Neural progenitor cell (in vitro differentiated cells): ENCODE results near the gene ALDH1B1. TPM values are rescaled to one million over a fixed set of nuclear protein-coding genes. Genes with fewer than 3 reads are reported as not detected.

ENCODE experiments used
- DNase-seq: peaks from one replicate; pipeline ENCODE4 v3.0.0-alpha.2; 2016; ENCODE audit warnings: low spot score
- H2AFZ ChIP-seq: fragments of 200-600 bp; sonication (generic); replicated peaks from 2 replicates; pipeline ENCODE4 v1.6.1; 2016; ENCODE audit warnings: antibody characterized with exemption
- H3F3A ChIP-seq: fragments of 200-600 bp; sonication (generic); 2 replicates; pipeline ENCODE4 v1.6.1; 2016; ENCODE audit warnings: antibody characterized with exemption, low read depth
- H3K27ac ChIP-seq: fragments of 200-600 bp; sonication (generic); 2 replicates; pipeline ENCODE4 v1.5.1; 2016; ENCODE audit warnings: mild to moderate bottlenecking
- H3K27me3 ChIP-seq: fragments of 200-600 bp; sonication (generic); 2 replicates; pipeline ENCODE4 v1.6.1; 2016; ENCODE audit warnings: mild to moderate bottlenecking, moderate library complexity
- H3K36me3 ChIP-seq: fragments of 200-600 bp; sonication (generic); 2 replicates; pipeline ENCODE4 v1.5.1; 2016
- H3K4me1 ChIP-seq: fragments of 200-600 bp; sonication (generic); 2 replicates; pipeline ENCODE4 v1.6.1; 2016; ENCODE audit warnings: mixed run types
- H3K4me2 ChIP-seq: fragments of 200-600 bp; sonication (generic); 2 replicates; pipeline ENCODE4 v1.6.1; 2016
- H3K4me3 ChIP-seq: fragments of 200-600 bp; sonication (generic); 2 replicates; pipeline ENCODE4 v1.5.1; 2016
- H3K79me2 ChIP-seq: fragments of 200-600 bp; sonication (generic); 2 replicates; pipeline ENCODE4 v1.6.1; 2016; ENCODE audit warnings: low read depth
- H3K9ac ChIP-seq: fragments of 200-600 bp; sonication (generic); 2 replicates; pipeline ENCODE4 v1.6.1; 2016
- H3K9me3 ChIP-seq: fragments of 200-600 bp; sonication (generic); 2 replicates; pipeline ENCODE4 v1.5.1; 2016; ENCODE audit warnings: low read depth
- H4K20me1 ChIP-seq: fragments of 200-600 bp; sonication (generic); 2 replicates; pipeline ENCODE4 v1.6.1; 2016; ENCODE audit warnings: low read depth
- H3K27ac Mint-ChIP-seq: 3 replicates; pipeline ENCODE4 v1.8.0; 2021; ENCODE audit warnings: mixed read lengths
- H3K27me3 Mint-ChIP-seq: 2 replicates; pipeline ENCODE4 v1.8.0; 2022; ENCODE audit warnings: low read depth, mild to moderate bottlenecking, inconsistent platforms, moderate library complexity, mixed read lengths; ENCODE audit not compliant: insufficient read depth
- H3K36me3 Mint-ChIP-seq: 3 replicates; pipeline ENCODE4 v1.8.0; 2021; ENCODE audit warnings: mixed read lengths
- H3K4me1 Mint-ChIP-seq: 3 replicates; pipeline ENCODE4 v1.8.0; 2021; ENCODE audit warnings: mixed read lengths
- H3K4me3 Mint-ChIP-seq: 3 replicates; pipeline ENCODE4 v1.8.0; 2021; ENCODE audit warnings: mild to moderate bottlenecking, moderate library complexity, mixed read lengths
- H3K9me3 Mint-ChIP-seq: 3 replicates; pipeline ENCODE4 v1.8.0; 2020; ENCODE audit warnings: mixed read lengths
- CTCF ChIP-seq: fragments of 200-600 bp; sonication (generic); IDR thresholded peaks from 2 replicates; pipeline ENCODE4 v1.5.1; 2017; ENCODE audit warnings: antibody characterized with exemption, mild to moderate bottlenecking
- EZH2 ChIP-seq: fragments of 200-600 bp; sonication (generic); IDR thresholded peaks from 2 replicates; pipeline ENCODE4 v1.6.1; 2017; ENCODE audit warnings: antibody characterized with exemption, mild to moderate bottlenecking, moderate library complexity
- EZH2phosphoT487 ChIP-seq: fragments of 200-600 bp; sonication (generic); IDR thresholded peaks from 2 replicates; pipeline ENCODE4 v1.6.1; 2017; ENCODE audit warnings: antibody characterized with exemption
- total RNA-seq: library from RNA; depleted of rRNA; stranded (reverse); fragments of >200 nt; gene quantifications from 2 replicates; pipeline ENCODE4 v1.2.3, GENCODE V29; 2015; ENCODE audit warnings: low replicate concordance

The ALDH1B1 gene
- 32.9 and 44.0 TPM in 2 replicates for total RNA-seq

DNA sequence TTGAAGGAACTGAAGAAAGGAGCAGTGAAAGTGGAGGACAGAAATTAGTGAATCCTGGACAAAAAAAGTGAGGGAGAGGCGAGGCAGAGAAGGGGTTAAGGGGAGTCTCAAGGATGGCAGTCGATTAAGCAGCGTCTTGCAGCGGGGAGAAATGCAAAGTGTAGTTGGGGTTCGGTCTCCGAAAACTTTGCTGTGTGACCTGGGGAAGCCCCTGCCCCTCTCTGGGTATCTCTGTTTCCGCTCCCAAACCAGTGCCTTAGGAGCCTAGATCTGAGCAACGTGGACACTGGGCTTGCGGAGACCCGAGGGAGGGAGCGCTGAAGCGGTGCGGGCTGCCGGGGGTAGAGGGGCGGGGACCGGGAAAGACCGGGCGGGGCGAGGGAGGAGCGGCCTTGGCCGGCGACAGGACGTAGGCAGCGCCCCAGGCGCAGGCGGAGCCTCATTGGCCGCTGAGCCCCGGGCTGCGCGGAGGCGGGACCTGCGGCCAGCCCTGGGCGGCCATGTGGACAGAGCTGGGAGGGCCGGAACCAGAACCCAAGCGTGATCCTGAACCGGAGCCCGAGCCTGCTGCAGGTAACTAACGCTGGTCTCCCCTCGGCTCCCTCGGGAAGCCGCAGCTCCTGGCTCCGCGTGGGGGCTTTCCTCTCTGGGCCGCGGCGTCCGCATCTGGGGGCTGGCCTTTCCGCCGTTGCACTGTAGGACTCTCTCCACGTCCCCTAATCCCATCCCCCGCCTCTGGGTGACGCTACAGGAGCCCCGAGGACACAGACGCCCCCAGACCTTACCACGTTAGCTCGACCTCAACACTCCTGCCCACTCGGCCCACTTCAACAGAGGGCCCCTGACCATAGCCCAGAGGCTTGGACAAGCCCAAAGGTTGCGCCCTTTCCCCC lies at the start of gene ALDH1B1:
TSS of gene ALDH1B1 (plus strand) at position 468 of the 893 bp plus-strand sequence. CDS start 3,047 bp downstream, outside the sequence.
- Histone ChIP-seq H3K79me2 (peaks cover 41% of the 10 kb centered on the region), H3K27ac (no peak within 1 kb of the TSS), H3K9me3 (no peaks in the 10 kb centered on the region), H2AFZ (peak within 1 kb of the TSS; percentile 84), H3K27me3 (peaks cover 8% of the 10 kb centered on the region), H3F3A (no peaks in the 10 kb centered on the region), H4K20me1 (peaks cover 4% of the 10 kb centered on the region), H3K4me1 (peaks cover 21% of the 10 kb centered on the region), H3K4me2 (peak within 1 kb of the TSS; percentile 98), H3K9ac (peak within 1 kb of the TSS; percentile 65), H3K36me3 (no peaks in the 10 kb centered on the region), H3K4me3 (peak within 1 kb of the TSS; percentile 85)
- H3K9me3 Mint-ChIP-seq = no peaks in the 10 kb centered on the region
- H3K4me1 Mint-ChIP-seq = peaks cover 26% of the 10 kb centered on the region
- H3K27ac Mint-ChIP-seq = peak within 1 kb of the TSS; percentile 7
- H3K27me3 Mint-ChIP-seq = peaks cover 7% of the 10 kb centered on the region
- peak; percentile 95 for DNase-seq
- peak; percentile 44 for TF ChIP-seq CTCF
- TF ChIP-seq EZH2phosphoT487 = no peak
- peaks cover 18% of the 10 kb centered on the region for H3K36me3 Mint-ChIP-seq
- peak within 1 kb of the TSS; percentile 86 for H3K4me3 Mint-ChIP-seq

DNA sequence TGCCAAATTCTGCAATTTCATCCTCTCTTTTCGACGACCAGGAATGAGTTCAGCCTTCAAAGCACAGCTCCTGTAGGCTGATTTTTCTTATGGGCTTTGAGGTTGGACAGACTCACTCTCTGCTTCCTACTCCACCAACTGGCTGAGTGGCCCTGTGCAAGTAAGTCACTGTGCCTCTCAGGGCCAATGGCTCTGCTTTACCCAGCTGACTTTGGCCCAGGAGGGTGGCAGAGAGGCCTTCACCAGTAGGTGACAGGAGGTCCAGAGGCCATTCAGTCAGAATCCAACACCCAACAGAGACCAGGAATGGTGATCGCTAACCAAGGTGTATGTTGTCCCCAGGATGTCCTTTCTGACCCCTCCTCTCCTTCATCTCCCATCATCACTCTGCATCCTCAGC lies 49.5 kb upstream of the ALDH1B1 start:
- H3K36me3 ChIP-seq = no peaks in the 10 kb centered on the region
- peaks cover 2% of the 10 kb centered on the region for H3K9me3 Mint-ChIP-seq
- H3K4me2 ChIP-seq = no peak overlapping the region
- TF ChIP-seq EZH2 = no peak
- no peak for TF ChIP-seq EZH2phosphoT487
- no peak for TF ChIP-seq CTCF
- H3K27me3 Mint-ChIP-seq = peaks cover 10% of the 10 kb centered on the region
- H3K4me1 ChIP-seq = peaks cover 29% of the 10 kb centered on the region
- H2AFZ ChIP-seq = no peak overlapping the region
- no peaks in the 10 kb centered on the region for H3K9me3 ChIP-seq
- no peaks in the 10 kb centered on the region for H3K27me3 ChIP-seq
- H3F3A ChIP-seq = no peaks in the 10 kb centered on the region
- H3K27ac Mint-ChIP-seq = no peak overlapping the region
- peaks cover 23% of the 10 kb centered on the region for H3K4me1 Mint-ChIP-seq
- no peak for DNase-seq
- H3K9ac ChIP-seq = no peak overlapping the region
- no peak overlapping the region for H3K4me3 ChIP-seq
- H3K27ac ChIP-seq = no peak overlapping the region
- no peak overlapping the region for H3K4me3 Mint-ChIP-seq
- H3K36me3 Mint-ChIP-seq = no peaks in the 10 kb centered on the region
- no peaks in the 10 kb centered on the region for H3K79me2 ChIP-seq
- no peaks in the 10 kb centered on the region for H4K20me1 ChIP-seq

- peaks cover 21% of the 10 kb centered on the region for H3K4me1 Mint-ChIP-seq
- no peaks in the 10 kb centered on the region for H3K79me2 ChIP-seq
- H3K27ac Mint-ChIP-seq = no peak overlapping the region
- H3F3A ChIP-seq = no peaks in the 10 kb centered on the region
- peaks cover 10% of the 10 kb centered on the region for H3K27me3 Mint-ChIP-seq
- H2AFZ ChIP-seq = no peak overlapping the region
- no peaks in the 10 kb centered on the region for H3K36me3 ChIP-seq
- peaks cover 29% of the 10 kb centered on the region for H3K4me1 ChIP-seq
- TF ChIP-seq CTCF = no peak
- no peak for TF ChIP-seq EZH2
- TF ChIP-seq EZH2phosphoT487 = no peak
- no peak overlapping the region for H3K4me3 ChIP-seq
- no peaks in the 10 kb centered on the region for H4K20me1 ChIP-seq
- no peaks in the 10 kb centered on the region for H3K36me3 Mint-ChIP-seq
- no peaks in the 10 kb centered on the region for H3K27me3 ChIP-seq
- no peaks in the 10 kb centered on the region for H3K9me3 ChIP-seq
- no peak overlapping the region for H3K9ac ChIP-seq
- H3K9me3 Mint-ChIP-seq = peaks cover under 1% of the 10 kb centered on the region
- DNase-seq = no peak
- no peak overlapping the region for H3K4me3 Mint-ChIP-seq
- H3K27ac ChIP-seq = no peak overlapping the region
- H3K4me2 ChIP-seq = no peak overlapping the region
Measured at GRCh38 chr9:38343552-38343951, 49.0 kb upstream of the ALDH1B1 start.
